Adrenal gland (tissue), 12 donors: ENCODE data around the gene MGST2. TPM values are rescaled to one million over a fixed set of nuclear protein-coding genes. Genes with fewer than 3 reads are reported as not detected.
A peak's percentile ranks its signal among the peaks of the same experiment; 100 is the strongest.

ENCODE experiments used
- DNase-seq, 7 donors: peaks; one replicate each; pipeline ENCODE4 v3.0.0-alpha.2; 2019 to 2020
- H3K27ac ChIP-seq, 5 donors: fragments of 200-600 bp; sonication (generic) in 4 of 5; 1 replicate in 3 of 5; 2 replicates in 2 of 5; pipeline versions ENCODE4 v1.5.1 to v1.8.0; 2016 to 2020; ENCODE audit warnings: mild to moderate bottlenecking in 1 of 5
- H3K27me3 ChIP-seq: fragments of 200-600 bp; 2 replicates; pipeline ENCODE4 v1.8.0; 2021
- H3K36me3 ChIP-seq, 2 donors: fragments of 200-600 bp; replicated peaks in 1 of 2; 1 replicate in 1 of 2; 2 replicates in 1 of 2; pipeline versions ENCODE4 v1.5.1 to v1.8.0; 2018 to 2022
- H3K4me1 ChIP-seq, 2 donors: fragments of 200-600 bp; replicated peaks in 1 of 2; 1 replicate in 1 of 2; 2 replicates in 1 of 2; pipeline versions ENCODE4 v1.5.1 to v1.8.0; 2018 to 2021
- H3K4me3 ChIP-seq, 4 donors: fragments of 200-600 bp; sonication (generic) in 3 of 4; one replicate each; pipeline ENCODE4 v1.5.1; 2016 to 2018
- H3K9me3 ChIP-seq, 3 donors: fragments of 200-600 bp; sonication (generic) in 1 of 3; replicated peaks in 1 of 3; 1 replicate in 2 of 3; 2 replicates in 1 of 3; pipeline versions ENCODE4 v1.5.1 to v1.8.0; 2016 to 2021
- POLR2A ChIP-seq, 2 donors: fragments of 450-650 bp; IDR thresholded peaks; one replicate each; pipeline ENCODE4 v1.6.1; 2017; ENCODE audit warnings: antibody characterized with exemption in 2 of 2, mild to moderate bottlenecking in 2 of 2, moderate library complexity in 1 of 2
- WGBS, 4 donors: extraction: QIAGEN DNeasy Blood & Tissue Kit in 2 of 4; methylation state at CpG; one replicate each; pipeline versions ENCODE4 v1.1.5 to v1.1.7; 2013 to 2017; 5-methylcytosine and 5-hydroxymethylcytosine counted together
- intact Hi-C, 2 donors: fragments of 100-400 bp; cut with DNase I; formaldehyde crosslinking; loops; one replicate each; pipeline versions ENCODE4 v1.14.1 to v1.15.0; 2022 to 2023
- polyA plus RNA-seq, 3 donors: library from polyadenylated mRNA; stranded (reverse); fragments of 200-250 nt in 2 of 3; fragments of 350-450 nt in 1 of 3; fragmentation: Illumina TruSeq in 1 of 3; extraction: RNeasy Lipid Tissue Mini Kit (QIAGEN cat#74804) in 1 of 3; gene quantifications; one replicate each; pipeline ENCODE4 v1.2.3, GENCODE V29; 2013 to 2014
- total RNA-seq, 9 donors: library from RNA; depleted of rRNA in 4 of 9; stranded (reverse); fragments of >200 nt in 4 of 9; fragments of 120-200 nt in 1 of 9; fragmentation: NEBNext Ultra II Directional in 1 of 9; extraction: Animal tissue kit (Norgen Biotek cat#: 25700) in 1 of 9; gene quantifications; one replicate each; pipeline versions ENCODE4 v1.1.0 to v1.2.4, GENCODE V29; 2013 to 2023
- TF ChIP-seq, protein P1 (sequence below), 6 experiments: fragments of 450-650 bp in 4 of 6; fragments of 200-600 bp in 2 of 6; sonication (generic) in 1 of 6; IDR thresholded peaks; 1 replicate in 5 of 6; 2 replicates in 1 of 6; pipeline versions ENCODE4 v1.5.1 to v1.8.0; 2016 to 2021; ENCODE audit warnings: antibody characterized with exemption in 6 of 6, mild to moderate bottlenecking in 2 of 6, moderate library complexity in 1 of 6
- donor health status: healthy with polysubstance abuse.
- donor health status: Bipolar disorder and iron deficiency.
- donor health status: DM: yes; HTN: yes; CAD: no.
- donor health status: DM: no; HTN: no; CAD: no.
- donor health status: DM: no; HTN: no; CAD: no.
- donor health status: DM: yes; HTN: yes; CAD: no.

Gene MGST2
- total and polyA plus RNA-seq, 12 donors, result 95.5 to 271 (median 134) TPM

DNA sequence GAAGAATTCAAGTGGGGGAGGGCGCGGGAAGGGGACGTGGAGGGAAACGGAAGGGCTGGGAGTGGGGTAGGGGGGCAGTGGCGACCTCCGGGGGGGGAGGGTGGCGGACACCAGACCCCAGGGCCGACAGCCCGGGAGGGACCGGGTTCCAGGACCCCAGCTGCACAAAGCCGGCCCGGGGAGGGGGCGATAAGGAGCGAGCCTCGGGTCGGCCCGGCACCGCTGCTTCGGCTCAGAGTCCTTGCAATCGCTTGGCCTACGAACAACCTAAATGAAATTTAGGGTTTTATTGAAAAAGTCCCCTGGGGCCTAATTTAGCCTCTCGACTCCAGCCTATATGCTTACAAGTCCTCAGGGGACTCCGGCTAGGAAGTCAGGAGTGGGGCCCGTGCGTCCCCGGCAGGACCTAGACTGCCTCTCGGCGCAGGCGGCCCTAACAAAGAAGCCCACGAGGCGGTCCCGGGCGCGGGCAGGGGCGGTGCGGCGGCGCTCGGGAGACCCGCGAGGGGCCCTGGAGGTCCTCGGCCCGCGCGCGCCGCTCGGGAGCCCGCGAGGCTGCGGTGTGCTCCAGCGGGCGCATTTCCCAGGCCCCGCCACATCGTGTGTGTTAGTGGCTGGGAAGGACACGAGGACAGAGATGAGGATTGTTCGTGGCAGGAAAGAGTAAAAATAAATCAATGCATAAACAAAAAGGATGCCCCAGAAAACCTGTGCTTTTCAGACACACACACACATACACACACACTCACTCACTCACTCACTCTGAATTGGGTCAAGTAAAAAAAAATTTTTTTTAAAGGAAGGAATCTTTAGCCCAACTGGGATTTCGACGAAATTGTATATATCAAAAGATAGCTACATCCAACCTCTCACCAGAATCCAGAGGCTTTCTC is 70.0 kb downstream of the MGST2 start:
- Histone ChIP-seq H3K4me3 (peak overlapping the region in 3 of 4 donors; percentile 13 to 51 (median 22)), H3K4me1 (peaks cover 24 to 60% of the 10 kb centered on the region in 2 donors), H3K27me3 (no peaks in the 10 kb centered on the region), H3K27ac (peak overlapping the region; percentile 26 to 96 (median 86)), H3K9me3 (no peaks in the 10 kb centered on the region), H3K36me3 (no peaks in the 10 kb centered on the region)
- WGBS, 4 donors, result 2 to 5% (median 4%) methylated on average over 17 to 59 of the region's 59 CpGs
- TF ChIP-seq, protein P1, sequence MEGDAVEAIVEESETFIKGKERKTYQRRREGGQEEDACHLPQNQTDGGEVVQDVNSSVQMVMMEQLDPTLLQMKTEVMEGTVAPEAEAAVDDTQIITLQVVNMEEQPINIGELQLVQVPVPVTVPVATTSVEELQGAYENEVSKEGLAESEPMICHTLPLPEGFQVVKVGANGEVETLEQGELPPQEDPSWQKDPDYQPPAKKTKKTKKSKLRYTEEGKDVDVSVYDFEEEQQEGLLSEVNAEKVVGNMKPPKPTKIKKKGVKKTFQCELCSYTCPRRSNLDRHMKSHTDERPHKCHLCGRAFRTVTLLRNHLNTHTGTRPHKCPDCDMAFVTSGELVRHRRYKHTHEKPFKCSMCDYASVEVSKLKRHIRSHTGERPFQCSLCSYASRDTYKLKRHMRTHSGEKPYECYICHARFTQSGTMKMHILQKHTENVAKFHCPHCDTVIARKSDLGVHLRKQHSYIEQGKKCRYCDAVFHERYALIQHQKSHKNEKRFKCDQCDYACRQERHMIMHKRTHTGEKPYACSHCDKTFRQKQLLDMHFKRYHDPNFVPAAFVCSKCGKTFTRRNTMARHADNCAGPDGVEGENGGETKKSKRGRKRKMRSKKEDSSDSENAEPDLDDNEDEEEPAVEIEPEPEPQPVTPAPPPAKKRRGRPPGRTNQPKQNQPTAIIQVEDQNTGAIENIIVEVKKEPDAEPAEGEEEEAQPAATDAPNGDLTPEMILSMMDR (IDR thresholded peaks at IDR 0.05), result peak in 1 of 6 experiments; percentile 6
- peak in 1 of 2 donors; percentile 41 for TF ChIP-seq POLR2A (IDR thresholded peaks at IDR 0.05)
- intact Hi-C loops, result loop anchor here (10.0 kb wide), 3 partner anchors 409 to 519 kb away; partner anchors contain the start of gene MAML3 (in 1 of the 2)
- DNase-seq, result peak in 6 of 7 donors; percentile 47 to 71 (median 51)

DNA sequence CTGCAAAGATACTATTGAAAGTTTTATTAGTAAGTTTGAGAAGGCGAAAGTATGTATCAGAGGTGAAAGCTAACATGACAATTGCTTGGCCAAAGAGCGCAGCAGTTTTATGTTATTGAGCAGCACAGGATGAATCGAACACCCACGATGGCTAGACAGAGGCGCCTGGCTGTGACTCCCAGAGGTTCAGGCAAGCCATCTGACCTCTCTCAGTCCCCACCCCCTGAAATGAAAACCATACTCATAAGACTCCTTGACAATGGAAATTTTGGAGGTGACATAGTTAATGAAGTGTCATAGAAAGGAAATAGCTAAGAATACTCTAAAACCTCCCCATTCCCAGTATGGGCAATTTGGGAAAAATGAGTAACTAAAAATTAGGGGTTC is 70.6 kb downstream of the MGST2 start:
- intact Hi-C loops, result loop anchor here (10.0 kb wide), 3 partner anchors 409 to 519 kb away; partner anchors contain the start of gene MAML3 (in 1 of the 2)
- WGBS, 4 donors, result 68 to 71% (median 70%) methylated on average over 5 of the region's 5 CpGs
- H3K9me3 ChIP-seq, result no peaks in the 10 kb centered on the region
- TF ChIP-seq, protein P1 (IDR thresholded peaks at IDR 0.05), result no peak
- TF ChIP-seq POLR2A (IDR thresholded peaks at IDR 0.05), result no peak
- H3K4me1 ChIP-seq, result peaks cover 31 to 67% of the 10 kb centered on the region in 2 donors
- no peaks in the 10 kb centered on the region for H3K36me3 ChIP-seq
- DNase-seq, result no peak
- H3K4me3 ChIP-seq, result no peak overlapping the region
- peak overlapping the region in 4 of 5 donors; percentile 84 to 96 (median 90) for H3K27ac ChIP-seq
- H3K27me3 ChIP-seq, result no peaks in the 10 kb centered on the region

- Histone ChIP-seq H3K4me1 (peaks cover 31 to 69% of the 10 kb centered on the region in 2 donors), H3K27me3 (no peaks in the 10 kb centered on the region), H3K4me3 (no peak overlapping the region), H3K27ac (peak overlapping the region in 4 of 5 donors; percentile 84 to 96 (median 90)), H3K36me3 (no peaks in the 10 kb centered on the region), H3K9me3 (no peaks in the 10 kb centered on the region)
- intact Hi-C loops, result loop anchor here (10.0 kb wide), 3 partner anchors 408 to 518 kb away; partner anchors contain the start of gene MAML3 (in 1 of the 2)
- TF ChIP-seq, protein P1 (IDR thresholded peaks at IDR 0.05), result no peak
- TF ChIP-seq POLR2A (IDR thresholded peaks at IDR 0.05), result no peak
- WGBS, 4 donors, result 83 to 92% (median 87%) methylated on average over 2 of the region's 2 CpGs
- no peak for DNase-seq
Measured at GRCh38 chr4:139736661-139737060, 71.0 kb downstream of the MGST2 start.
